Measurements from ENCODE around the gene OPN1SW.

- TF ChIP-seq ZNF384 (IDR thresholded peaks at IDR 0.05): no peak
- no peak for TF ChIP-seq ARNT (IDR thresholded peaks at IDR 0.05)
- no peak for TF ChIP-seq SUZ12 (IDR thresholded peaks at IDR 0.05)
- no peak for TF ChIP-seq BHLHE40 (IDR thresholded peaks at IDR 0.05; ENCODE audit: borderline replicate concordance)
- no peak for TF ChIP-seq PKNOX1 (IDR thresholded peaks at IDR 0.05)
- TF ChIP-seq ELF4 (IDR thresholded peaks at IDR 0.05): no peak
- TF ChIP-seq FOXA1 (IDR thresholded peaks at IDR 0.05): no peak
Observed at GRCh38 chr7:128794436-128794835, 18.8 kb upstream of the OPN1SW start.

All from HEK293T (cell line).